ENCODE results near the gene CTNNA3. TPM values are rescaled to one million over a fixed set of nuclear protein-coding genes. Genes with fewer than 3 reads are reported as not detected.
A peak's percentile ranks its signal among the peaks of the same experiment; 100 is the strongest.

CTNNA3 gene
- total and polyA plus RNA-seq, 10 donors = 0.03 to 2.4 (median 0.76) TPM; not detected in 1

DNA sequence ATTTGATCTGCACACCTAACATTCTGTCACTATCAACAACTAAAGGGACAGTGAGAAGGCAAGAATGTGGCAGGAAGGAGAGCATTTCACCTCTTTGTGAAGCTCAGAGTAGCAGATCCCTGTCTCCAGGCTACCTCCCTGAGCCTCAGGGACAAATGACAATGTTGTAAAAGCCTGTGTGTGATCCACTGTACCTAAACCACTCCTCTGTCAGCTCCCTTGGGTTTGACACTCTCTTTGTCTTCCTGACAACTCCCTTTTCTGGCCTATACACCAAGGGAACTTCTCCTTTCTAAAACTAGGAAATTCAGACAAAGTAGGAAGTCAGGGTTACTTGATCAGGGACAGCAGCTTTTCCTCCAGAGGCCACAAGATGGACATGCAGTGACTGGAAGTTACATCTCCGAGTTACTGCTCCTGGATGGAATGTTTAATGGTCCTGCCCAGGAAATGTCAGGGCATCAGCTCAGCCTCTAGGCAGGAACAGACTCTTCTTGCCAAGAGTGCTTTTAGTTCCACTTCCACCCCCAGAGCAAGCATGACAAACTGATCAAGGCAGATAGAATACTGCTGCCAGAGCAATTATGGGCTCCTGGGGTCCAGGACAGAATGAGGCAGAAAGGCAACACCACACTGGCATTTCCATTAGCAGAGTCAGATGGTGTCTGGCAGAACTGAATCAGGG lies 1784.7 kb downstream of the CTNNA3 start:
- WGBS, 5 donors = 2 to 8% (median 6%) methylated on average over 1 of the region's 1 CpG
- TF ChIP-seq, protein P1, sequence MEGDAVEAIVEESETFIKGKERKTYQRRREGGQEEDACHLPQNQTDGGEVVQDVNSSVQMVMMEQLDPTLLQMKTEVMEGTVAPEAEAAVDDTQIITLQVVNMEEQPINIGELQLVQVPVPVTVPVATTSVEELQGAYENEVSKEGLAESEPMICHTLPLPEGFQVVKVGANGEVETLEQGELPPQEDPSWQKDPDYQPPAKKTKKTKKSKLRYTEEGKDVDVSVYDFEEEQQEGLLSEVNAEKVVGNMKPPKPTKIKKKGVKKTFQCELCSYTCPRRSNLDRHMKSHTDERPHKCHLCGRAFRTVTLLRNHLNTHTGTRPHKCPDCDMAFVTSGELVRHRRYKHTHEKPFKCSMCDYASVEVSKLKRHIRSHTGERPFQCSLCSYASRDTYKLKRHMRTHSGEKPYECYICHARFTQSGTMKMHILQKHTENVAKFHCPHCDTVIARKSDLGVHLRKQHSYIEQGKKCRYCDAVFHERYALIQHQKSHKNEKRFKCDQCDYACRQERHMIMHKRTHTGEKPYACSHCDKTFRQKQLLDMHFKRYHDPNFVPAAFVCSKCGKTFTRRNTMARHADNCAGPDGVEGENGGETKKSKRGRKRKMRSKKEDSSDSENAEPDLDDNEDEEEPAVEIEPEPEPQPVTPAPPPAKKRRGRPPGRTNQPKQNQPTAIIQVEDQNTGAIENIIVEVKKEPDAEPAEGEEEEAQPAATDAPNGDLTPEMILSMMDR (IDR thresholded peaks at IDR 0.05 in 8 of 11, conservative IDR thresholded peaks at IDR 0.05 in 3 of 11) = peak in 2 of 11 experiments; percentile 18 to 34
- TF ChIP-seq POLR2AphosphoS5 (IDR thresholded peaks at IDR 0.05) = peak in 1 of 3 donors; percentile 27
- TF ChIP-seq POLR2A (IDR thresholded peaks at IDR 0.05) = no peak
- intact Hi-C loops (cut with DNase I; ENCODE audit: low total_unique reads) = no loop called here
- Histone ChIP-seq H3K4me3 (no peak overlapping the region), H3K9me3 (no peaks in the 10 kb centered on the region), H3K27ac (peak overlapping the region in 6 of 8 donors; percentile 3 to 77 (median 45)), H3K36me3 (no peaks in the 10 kb centered on the region), H3K4me1 (peaks cover 0 to 3% (median 0%) of the 10 kb centered on the region in 6 donors), H3K27me3 (replicated peaks in 1 of 7) (no peaks in the 10 kb centered on the region)
- DNase-seq = no peak

DNA sequence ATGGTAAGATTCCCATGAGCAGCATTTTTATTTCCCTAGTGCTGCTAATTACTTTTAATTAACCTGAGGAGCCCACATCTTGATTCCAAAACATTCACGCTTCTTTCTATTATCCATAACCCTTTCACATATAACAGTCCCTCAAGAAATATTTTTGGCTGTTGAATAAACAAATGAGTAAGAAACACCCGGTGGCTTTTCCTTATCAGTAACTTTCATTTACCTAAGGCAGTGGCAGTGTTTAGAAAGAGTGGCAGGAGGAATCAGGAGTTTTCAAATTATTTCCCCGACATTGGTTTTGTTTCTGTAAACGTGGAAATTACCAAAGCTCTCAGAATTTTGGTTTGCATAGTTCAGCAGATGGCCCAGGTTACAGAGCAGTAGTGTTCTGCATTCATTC lies 1785.8 kb downstream of the CTNNA3 start:
- DNase-seq = no peak
- peak overlapping the region in 2 of 8 donors; percentile 48 to 77 for H3K27ac ChIP-seq
- WGBS, 5 donors = 78 to 86% (median 83%) methylated on average over 4 of the region's 4 CpGs
- H3K4me1 ChIP-seq = peaks cover 0 to 3% (median 0%) of the 10 kb centered on the region in 6 donors
- TF ChIP-seq POLR2A (IDR thresholded peaks at IDR 0.05) (no peak), POLR2AphosphoS5 (IDR thresholded peaks at IDR 0.05) (no peak)
- TF ChIP-seq, protein P1 (IDR thresholded peaks at IDR 0.05 in 8 of 11, conservative IDR thresholded peaks at IDR 0.05 in 3 of 11) = no peak
- H3K27me3 ChIP-seq (replicated peaks in 1 of 7) = no peaks in the 10 kb centered on the region
- no peaks in the 10 kb centered on the region for H3K36me3 ChIP-seq
- intact Hi-C loops (cut with DNase I; ENCODE audit: low total_unique reads) = no loop called here
- no peaks in the 10 kb centered on the region for H3K9me3 ChIP-seq
- H3K4me3 ChIP-seq = no peak overlapping the region

DNA sequence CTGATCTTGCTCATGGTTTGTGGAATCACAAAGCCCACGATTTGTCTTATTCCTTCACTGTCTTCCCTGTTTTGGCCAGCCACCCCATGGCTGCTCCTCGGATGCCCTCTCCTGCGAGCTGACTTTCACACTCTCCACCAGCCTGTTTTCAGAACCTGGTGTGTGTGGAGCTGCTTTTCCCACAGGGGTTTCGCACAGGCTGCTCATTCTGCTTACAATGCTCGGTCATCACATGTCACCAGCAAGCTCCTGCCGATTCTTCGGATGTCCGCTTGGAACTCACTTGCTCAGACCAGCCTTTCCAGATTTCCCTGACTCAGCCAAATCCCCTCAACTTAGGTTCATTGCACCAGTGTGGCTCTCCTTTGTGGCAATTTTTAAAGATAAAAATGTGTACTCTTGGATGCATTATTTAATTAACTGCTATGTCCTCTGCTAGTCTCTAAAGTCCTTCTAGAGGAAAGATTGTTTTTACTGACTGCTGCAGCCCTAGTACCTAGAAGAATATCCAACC lies 1788.7 kb downstream of the CTNNA3 start:
- 72 to 92% (median 74%) methylated on average over 8 of the region's 8 CpGs for WGBS, 5 donors
- Histone ChIP-seq H3K27ac (no peak overlapping the region), H3K9me3 (no peaks in the 10 kb centered on the region), H3K4me3 (no peak overlapping the region), H3K27me3 (replicated peaks in 1 of 7) (no peaks in the 10 kb centered on the region), H3K36me3 (no peaks in the 10 kb centered on the region), H3K4me1 (peaks cover 0 to 3% (median 0%) of the 10 kb centered on the region in 6 donors)
- no peak for DNase-seq
- intact Hi-C loops (cut with DNase I; ENCODE audit: low total_unique reads) = no loop called here
- TF ChIP-seq POLR2A (IDR thresholded peaks at IDR 0.05) (no peak), POLR2AphosphoS5 (IDR thresholded peaks at IDR 0.05) (no peak)
- TF ChIP-seq, protein P1 (IDR thresholded peaks at IDR 0.05 in 8 of 11, conservative IDR thresholded peaks at IDR 0.05 in 3 of 11) = no peak

DNA sequence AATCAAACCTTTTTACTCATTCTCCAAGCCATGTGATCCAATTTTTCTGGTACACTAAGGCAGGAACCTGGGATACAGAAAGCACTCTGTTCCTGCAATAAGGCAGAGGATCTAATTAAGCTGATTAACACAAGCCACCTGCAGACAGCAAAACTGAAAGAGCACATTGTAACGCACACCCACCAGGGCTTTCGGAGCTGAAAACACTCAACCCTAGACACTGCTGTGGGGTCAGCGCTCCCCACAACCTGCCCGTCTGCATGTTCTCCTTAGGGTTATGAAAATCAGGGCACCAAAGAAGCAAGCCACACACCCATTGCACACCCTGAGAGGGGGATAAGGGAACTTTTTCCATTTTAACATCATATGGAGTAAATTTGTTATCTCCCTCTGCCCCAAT lies 1792.4 kb downstream of the CTNNA3 start:
- Histone ChIP-seq H3K4me1 (no peaks in the 10 kb centered on the region), H3K27me3 (replicated peaks in 1 of 7) (no peaks in the 10 kb centered on the region), H3K9me3 (no peaks in the 10 kb centered on the region), H3K27ac (no peak overlapping the region), H3K4me3 (no peak overlapping the region), H3K36me3 (no peaks in the 10 kb centered on the region)
- intact Hi-C loops (cut with DNase I; ENCODE audit: low total_unique reads) = no loop called here
- WGBS, 5 donors = 91 to 96% (median 95%) methylated on average over 4 of the region's 4 CpGs
- no peak for TF ChIP-seq POLR2AphosphoS5 (IDR thresholded peaks at IDR 0.05)
- TF ChIP-seq, protein P1 (IDR thresholded peaks at IDR 0.05 in 8 of 11, conservative IDR thresholded peaks at IDR 0.05 in 3 of 11) = no peak
- no peak for TF ChIP-seq POLR2A (IDR thresholded peaks at IDR 0.05)
- no peak for DNase-seq

All from spleen (tissue), 11 donors.